AG20443 (cell line): ENCODE data around the gene USP24.
A peak's percentile ranks its signal among the peaks of the same experiment; 100 is the strongest.

ENCODE experiments used
- DNase-seq: peaks from one replicate; pipeline ENCODE4 v3.0.0; 2012; ENCODE audit warnings: low spot score, mixed read lengths

The USP24 gene

DNA sequence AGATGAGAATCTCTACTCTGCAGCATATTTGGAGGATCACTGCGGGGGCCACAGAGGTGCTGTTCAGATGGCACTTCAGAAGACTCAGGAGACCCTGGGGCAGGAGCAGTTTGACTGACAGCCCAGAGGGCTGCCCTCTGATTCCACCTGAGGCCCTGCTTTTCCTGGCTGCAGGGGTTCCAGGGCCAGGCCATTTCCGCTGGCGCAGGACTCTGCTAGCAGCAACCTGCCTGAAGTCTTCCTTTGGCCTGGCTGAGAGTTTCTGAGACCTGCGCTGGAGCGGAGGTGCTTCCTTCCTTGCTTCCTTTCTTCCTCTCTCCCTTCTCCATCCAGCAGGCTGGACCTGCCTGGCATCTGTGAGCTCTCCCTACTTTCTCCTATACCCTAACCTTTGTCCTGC, 164.0 kb downstream of the USP24 start:
- DNase-seq: no peak

DNA sequence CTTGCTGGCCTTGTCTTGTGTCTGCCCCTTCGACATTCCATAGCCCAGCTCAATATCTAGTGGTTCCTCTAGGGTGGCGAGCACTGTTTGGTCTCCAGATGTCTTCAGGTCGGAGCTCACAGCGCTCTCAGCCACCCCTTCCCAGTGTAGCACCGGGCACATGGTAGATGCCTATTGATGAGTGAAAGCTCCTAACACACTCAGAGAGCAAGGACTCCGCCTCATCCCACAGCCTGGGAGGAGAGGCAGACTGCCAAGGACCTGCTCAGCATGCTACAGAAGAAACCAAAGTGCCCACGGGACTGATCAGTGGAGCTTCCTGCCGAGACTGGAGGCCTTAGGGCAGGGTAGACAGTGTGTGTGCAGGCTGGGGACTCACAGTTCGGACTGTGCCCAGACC, 164.9 kb downstream of the USP24 start:
- DNase-seq: peak; percentile 72

DNA sequence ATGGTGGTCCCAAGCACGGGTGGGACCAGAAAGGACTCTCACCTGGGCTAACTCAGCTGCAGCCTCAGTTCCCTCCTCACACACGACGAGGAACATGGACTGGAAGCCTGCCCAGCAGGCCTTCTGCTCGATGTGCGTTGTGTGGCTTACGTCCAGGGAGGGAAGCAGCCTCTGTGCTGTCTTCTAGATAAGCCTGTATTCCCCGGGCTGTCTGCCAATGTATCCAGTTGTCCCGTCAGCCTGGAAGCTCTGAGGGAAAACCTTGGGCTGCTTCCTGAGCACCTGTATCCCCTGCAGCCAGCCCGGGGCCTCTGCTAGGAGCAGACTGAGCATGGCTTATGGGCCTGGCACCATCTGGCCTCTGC, 165.3 kb downstream of the USP24 start:
- DNase-seq: no peak

DNA sequence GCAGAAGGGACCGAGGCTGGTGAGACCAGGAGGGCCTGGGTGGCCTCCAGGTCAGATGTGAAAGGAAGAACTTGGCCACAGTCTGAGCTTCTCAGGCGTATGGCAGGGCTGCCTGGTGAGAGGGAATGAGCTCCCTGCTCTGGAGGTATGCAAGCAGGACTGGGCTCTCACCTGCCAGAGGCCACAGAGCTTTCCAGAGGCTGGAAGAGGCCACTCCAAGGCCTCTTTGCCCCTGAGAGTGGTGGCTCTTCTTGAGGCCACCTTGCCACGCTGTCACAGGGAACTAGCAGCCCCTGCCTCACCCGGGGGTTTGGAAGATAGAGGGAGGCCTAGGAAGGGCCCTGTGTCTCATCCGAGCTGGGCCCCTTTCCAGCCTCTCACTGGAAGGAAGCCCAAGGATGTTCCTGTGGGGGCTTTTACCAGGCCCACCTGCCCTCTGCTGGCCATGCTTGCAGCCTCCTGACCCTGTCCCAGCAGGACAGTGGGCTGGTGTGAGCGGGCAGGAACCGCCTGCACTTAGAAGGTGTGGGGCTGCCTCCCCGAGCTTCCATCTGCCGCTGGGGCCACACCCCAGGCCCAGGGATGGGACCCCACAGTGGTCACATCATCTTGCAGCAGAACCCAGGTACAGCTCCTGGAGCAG, 165.8 kb downstream of the USP24 start:
- DNase-seq: no peak

DNA sequence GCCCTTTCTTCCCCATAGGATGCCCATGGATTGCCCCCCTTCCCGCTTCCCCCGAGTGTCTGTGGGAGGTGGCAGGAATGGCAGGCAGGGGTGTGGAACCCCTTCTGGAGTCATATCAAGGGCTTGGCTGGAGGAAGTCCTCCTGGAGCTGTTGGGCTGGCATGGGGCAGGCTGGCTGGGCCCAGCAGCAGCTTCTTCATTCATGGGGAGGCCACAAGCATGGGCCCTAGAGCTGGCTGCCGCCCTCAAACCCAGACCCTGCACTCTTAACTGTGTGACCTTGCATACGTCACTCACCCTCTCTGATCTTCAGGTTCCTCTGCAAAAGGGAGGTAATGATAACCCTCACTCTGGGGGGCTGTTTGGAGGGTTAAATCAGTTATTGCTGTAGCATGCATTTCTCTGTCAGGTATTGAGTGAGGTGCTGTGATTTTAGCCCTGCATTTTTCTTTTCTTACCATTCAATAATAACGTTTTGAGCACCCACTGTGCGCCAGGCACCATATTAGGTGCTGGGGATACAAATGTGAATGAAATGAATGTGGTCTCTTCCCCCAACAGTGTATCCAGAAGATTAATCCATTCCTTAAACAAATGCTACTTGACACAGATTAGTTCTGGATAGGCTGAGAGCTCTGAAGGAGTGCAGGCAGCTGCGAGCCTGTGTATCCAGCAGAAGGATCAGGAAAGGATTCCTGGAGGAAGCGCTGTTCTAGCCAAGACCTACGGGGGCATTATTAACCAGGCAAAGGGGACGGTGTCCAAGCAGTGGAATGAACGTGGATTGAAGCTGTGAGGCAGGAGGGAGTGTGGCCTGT, 166.5 kb downstream of the USP24 start:
- DNase-seq: no peak

DNA sequence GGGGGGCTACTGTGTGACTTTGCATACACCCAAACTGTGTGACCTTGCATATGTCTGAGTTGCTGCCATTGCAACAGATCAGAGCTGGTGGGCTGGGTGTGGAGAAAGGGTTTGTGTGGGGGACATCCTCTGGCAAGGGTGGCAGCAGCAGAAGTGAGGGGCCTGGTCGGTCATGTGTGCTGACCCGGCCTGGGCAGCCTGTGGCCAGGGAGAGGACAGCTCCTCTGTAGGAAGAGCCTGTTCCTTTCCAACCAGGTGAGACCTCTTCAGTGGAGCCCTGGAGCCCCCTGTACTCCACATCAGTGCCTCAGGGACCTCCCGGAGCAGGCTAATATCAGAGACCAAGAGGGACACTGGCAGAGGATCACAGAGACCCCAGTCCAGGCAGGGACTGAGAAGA, 167.6 kb downstream of the USP24 start:
- no peak for DNase-seq

DNA sequence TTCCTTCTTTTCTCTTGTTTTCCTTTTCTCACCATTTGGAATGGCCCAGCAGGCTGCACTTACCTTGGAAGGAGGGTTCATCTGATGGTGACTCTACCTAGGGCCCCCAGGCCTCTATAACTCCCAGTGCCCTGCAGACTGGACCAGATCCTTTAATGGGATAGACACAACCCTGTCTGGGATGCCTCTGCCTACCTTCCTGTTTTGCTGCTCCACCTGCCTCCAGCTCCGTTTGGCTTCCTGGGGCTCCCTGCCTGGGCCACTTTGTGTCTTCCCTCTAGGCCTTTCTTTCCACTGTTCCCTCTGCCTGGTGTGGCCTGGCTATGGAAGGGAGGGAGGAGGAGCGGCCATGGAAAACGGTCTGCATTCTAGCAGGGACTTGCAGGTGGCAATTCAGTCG, 168.3 kb downstream of the USP24 start:
- no peak for DNase-seq

DNA sequence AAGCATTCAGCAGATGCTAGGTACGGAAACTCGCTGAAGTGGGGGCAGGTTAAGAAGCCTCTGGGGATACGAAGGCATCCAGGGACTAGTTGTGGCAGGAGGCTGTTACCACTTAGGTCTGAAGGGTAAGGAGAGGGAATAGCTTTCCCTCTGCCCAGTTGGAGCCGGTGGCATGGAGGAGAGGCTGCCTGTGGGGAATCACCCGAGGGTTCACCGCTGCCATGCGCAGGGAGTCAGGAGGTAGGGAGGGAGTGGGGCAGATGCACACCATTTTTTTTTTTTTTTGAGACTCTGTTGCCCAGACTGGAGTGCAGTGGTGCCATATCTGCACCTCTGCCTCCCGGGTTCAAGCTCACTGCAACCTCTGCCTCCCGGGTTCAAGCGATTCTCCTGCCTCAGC, 169.7 kb downstream of the USP24 start:
- no peak for DNase-seq

DNA sequence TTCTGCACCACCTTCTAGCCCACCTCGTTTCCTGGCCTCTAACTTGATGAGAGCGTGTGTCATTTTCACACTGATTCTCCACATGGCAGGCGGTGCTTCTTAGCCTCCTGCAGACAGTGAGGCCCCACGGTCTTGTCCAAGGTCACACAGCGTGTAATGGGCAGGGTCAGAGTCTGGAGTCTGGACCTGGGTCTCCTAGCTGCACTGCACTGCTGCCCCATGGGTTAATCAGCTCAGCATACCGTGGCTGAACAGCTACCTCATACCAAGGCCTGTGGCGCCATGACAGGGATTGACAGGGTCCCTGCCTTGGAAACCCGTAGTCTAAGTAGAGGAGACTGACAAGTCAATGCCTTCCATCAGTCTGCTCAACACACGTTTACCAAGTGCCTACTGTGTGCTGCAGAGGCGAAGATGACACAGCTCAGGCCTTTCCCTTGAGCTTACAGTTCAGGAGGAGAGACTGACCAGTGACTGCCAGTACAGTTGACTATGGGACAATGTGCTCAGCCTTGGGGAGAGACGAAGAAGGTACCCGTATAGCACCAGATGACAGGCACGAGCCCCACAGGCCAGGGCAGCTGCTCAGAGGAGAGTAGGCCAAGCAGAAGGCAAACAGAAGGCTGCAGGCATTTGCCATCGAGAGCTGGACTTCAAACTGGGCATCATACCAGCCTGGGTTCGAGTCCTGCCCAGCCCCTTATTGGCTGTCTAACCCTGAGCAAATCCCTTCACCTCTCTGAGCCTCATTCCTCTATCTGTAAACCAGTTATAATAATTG, 170.4 kb downstream of the USP24 start:
- DNase-seq: no peak

DNA sequence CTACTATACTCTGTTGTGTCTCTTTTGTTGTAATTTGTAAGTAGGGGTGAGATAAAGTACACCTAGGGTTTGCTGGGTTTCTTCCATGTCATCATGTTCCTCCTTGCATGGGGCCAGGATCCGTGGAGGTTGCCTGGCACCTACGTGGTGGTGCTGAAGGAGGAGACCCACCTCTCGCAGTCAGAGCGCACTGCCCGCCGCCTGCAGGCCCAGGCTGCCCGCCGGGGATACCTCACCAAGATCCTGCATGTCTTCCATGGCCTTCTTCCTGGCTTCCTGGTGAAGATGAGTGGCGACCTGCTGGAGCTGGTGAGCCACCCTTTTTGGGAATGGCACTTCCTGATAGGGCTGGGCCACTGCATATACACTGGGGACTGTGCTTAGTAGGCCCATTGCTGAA, 171.4 kb downstream of the USP24 start:
- no peak for DNase-seq

DNA sequence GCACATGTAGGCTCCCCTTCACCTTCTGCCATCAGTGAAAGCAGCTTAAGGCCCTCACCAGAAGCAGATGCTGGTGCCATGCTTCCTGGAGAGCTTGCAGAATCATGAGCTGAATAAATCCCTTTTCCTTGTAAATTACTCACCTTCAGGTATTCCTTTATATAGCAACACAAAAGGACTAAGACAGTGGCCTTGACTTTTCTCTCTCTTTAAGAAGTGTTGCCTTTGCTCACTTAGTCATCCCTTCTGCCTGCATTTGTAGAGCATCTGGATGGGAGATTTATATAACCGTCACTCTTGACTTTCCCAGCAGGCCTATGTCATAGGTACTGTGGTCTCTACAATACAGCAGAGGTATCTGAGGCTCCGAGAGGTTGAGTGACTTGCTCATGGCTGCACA, 172.2 kb downstream of the USP24 start:
- no peak for DNase-seq

DNA sequence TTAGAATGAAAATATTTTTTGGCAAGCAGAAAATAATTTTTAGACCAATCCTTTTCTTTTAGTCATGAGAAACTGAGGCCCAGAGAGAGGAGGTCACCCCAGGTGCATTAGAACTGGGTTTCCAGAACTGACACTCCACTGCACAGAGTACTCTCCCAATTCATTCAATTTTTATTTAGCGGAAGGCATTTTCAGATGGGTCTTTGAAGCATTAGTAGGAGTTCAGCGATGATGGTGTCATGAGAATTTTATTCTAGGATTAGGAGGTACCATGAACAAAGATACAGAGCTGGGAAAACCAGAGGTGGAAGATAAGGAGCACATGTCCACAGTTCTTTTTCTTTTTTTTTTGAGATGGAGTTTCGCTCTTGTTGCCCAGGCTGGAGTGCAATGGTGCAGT, 173.6 kb downstream of the USP24 start:
- no peak for DNase-seq

DNA sequence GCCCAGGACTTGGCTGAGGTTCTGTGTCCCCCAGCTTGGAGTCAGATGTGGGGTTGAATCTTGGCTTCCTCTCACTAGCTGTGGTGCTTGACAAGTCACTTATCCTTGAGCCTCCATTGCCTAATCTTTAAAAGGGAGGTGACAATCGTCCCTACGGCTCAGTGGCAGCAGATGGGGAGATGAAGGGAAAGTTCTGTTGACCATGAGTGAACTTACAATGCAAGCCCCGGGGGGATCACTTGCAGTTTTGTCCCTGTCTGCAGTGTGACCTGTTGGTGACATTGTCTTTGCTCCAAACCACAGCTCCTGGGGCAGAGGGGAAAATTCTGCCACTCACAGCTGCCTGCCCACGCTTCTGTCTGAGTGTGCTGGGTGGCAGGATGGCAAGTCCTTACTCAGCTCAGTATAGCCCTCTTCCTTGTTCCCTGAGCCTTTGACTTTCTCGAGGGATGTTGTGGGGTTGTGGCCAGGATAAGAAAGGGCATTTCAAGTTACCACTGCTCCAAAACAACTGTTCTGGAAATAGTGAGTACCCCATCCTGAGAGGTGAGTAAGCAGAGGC, 174.2 kb downstream of the USP24 start:
- DNase-seq: no peak

DNA sequence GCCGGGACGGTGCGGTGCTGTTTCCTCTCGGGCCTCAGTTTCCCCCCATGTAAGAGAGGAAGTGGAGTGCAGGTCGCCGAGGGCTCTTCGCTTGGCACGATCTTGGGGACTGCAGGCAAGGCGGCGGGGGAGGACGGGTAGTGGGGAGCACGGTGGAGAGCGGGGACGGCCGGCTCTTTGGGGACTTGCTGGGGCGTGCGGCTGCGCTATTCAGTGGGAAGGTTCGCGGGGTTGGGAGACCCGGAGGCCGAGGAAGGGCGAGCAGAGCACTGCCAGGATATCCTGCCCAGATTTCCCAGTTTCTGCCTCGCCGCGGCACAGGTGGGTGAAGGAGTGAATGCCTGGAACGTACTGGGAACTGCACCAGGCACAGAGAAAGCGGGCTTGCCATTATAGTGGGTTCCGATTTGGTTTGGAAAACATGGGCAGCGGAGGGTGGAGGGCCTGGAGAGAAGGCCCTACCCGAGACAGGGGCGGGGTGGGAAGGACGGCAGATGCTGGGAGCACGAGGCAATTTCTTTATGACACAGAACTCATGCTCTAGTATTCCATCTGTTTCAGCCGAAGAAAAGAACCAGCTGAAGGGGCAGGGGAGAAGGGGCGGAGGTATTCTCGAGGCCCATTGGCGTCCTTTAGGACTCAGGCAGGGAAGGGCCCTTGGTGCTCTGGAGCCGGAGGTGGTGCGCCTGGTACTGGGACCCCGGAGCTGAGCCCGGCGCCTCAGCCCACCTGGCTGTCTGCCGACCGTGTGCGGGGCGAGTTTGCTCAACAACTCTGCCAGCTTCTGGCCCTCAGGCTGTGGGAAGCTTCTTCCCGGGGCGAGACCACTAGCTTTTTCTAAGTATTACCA, 174.9 kb downstream of the USP24 start:
- no peak for DNase-seq

DNA sequence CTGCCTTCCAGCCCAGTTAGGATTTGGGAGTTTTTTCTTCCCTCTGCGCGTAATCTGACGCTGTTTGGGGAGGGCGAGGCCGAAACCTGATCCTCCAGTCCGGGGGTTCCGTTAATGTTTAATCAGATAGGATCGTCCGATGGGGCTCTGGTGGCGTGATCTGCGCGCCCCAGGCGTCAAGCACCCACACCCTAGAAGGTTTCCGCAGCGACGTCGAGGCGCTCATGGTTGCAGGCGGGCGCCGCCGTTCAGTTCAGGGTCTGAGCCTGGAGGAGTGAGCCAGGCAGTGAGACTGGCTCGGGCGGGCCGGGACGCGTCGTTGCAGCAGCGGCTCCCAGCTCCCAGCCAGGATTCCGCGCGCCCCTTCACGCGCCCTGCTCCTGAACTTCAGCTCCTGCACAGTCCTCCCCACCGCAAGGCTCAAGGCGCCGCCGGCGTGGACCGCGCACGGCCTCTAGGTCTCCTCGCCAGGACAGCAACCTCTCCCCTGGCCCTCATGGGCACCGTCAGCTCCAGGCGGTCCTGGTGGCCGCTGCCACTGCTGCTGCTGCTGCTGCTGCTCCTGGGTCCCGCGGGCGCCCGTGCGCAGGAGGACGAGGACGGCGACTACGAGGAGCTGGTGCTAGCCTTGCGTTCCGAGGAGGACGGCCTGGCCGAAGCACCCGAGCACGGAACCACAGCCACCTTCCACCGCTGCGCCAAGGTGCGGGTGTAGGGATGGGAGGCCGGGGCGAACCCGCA, 175.7 kb downstream of the USP24 start, which contains the start of gene PCSK9:
TSS of gene PCSK9 (plus strand) at position 207 of the 741 bp plus-strand sequence. CDS start at position 497, 290 bp downstream.
- peak; percentile 73 for DNase-seq

DNA sequence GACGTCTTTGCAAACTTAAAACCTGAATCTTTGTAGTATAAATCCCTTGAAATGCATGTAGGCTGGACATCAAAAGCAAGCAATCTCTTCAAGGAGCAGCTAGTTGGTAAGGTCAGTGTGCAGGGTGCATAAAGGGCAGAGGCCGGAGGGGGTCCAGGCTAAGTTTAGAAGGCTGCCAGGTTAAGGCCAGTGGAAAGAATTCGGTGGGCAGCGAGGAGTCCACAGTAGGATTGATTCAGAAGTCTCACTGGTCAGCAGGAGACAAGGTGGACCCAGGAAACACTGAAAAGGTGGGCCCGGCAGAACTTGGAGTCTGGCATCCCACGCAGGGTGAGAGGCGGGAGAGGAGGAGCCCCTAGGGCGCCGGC, 176.2 kb downstream of the USP24 start:
- DNase-seq: no peak

DNA sequence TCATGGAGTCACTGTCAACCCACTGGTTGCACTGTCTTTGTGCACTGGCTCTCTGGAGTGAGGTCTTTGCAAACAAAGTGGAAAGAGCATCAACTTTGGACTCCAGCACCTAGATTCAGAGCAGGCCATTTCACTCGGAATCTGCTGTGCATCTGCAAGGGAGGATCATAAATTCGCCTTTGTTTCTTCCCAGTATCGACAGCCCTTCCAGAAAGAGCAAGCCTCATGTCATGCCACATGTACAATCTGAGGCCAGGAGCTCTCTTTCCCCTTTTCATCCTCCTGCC, 176.7 kb downstream of the USP24 start:
- DNase-seq: no peak

DNA sequence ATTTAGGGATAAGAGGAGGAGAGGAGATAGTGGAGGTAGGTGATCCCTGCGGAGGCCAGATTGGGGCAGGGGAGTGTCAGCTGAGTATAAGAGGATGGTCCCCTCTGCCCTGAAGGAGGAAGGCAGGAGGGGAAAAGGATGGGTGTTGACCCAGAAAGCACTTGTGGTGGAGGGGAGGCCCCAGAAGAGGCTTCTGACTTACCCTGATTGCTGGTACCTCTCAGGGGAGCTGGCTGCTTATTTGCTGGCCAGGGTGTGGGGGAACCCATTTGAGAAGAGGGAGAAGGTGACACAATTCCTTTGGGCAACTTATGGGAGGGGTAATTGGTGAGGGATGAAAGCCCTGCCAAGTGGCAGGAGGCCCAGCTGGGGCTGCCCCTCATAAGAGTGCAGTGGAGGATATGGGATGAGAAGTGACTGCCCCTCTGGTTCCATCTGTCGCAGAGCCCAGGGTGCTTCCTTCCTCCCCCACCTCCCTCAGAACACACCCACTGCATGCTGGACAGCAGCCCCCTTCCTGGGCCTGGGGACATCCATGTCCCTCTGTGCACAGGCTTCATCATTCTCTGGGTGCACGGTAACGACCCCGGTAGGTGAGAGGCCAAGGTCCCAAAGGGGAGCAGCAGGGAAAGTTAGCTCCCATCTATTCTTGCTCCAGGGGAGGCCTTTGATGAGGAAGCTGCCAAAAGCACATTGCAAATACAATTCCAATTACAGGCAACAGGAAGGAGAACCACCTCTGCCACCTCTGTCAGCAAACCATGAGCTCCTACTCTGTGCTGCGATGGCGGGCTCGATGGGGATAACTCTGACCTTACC, 177.2 kb downstream of the USP24 start:
- DNase-seq: no peak

DNA sequence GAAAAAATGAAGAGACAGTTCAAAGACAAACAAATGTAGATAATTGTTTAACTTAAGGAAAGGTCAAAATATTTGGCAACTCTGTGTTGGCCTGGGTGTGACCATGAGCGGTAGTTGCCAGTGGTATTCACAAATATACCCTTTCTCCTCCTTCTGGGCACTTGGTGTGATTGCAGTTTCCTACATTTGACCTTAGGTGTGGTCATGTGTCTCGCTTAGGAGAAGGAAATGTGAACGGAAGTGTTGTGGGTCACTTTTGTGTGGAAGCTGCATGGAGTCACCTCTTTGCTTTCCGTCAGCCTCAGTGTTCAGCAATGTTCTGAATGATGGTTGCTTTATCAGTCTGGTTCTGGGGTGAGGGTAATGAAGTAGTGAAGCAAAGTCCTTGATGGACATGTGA, 179.3 kb downstream of the USP24 start:
- no peak for DNase-seq

DNA sequence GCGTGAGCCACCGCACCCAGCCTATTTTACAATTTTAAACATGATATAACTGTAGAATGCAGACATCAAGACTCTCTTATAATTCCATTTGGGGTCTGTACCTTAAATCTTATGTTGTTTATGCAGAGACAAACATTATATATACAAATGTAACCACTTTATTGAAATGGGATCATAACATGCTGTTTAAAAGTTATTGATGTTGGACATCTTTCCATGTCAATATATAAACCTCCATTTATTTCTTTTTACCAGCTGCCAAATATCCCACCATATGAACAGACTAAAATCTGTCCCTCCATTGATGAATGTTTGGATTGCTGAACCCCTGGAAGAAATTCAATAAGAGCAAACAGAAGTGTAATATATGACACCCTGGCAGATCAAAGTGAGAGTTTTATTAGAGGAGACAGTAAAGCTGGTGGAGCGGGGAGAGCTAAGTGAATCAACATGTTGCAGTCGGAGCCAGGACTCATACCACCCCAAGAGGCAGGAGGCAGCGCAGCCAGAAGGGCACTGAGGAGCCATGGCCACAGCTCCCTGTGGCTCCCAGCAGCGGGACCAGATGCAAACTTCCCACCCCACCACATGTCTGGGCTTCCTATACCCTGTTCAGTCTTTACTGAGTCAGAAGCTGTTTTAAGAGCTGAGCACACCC, 180.6 kb downstream of the USP24 start:
- DNase-seq: no peak
